HG02884 (cell line): ENCODE data around the gene PEX5L.
"Not testable (repeated sequence)": the region's sequence is repeated elsewhere in the genome, so short reads cannot be mapped to it uniquely, and the experiment has no call there.

Experiments used
- ATAC-seq: cut with Tn5 transposase; IDR thresholded peaks from one replicate; pipeline ENCODE4 v1.9.1; 2021; ENCODE audit warnings: mild to moderate bottlenecking, moderate library complexity; ENCODE audit not compliant: unreplicated experiment

PEX5L gene

DNA sequence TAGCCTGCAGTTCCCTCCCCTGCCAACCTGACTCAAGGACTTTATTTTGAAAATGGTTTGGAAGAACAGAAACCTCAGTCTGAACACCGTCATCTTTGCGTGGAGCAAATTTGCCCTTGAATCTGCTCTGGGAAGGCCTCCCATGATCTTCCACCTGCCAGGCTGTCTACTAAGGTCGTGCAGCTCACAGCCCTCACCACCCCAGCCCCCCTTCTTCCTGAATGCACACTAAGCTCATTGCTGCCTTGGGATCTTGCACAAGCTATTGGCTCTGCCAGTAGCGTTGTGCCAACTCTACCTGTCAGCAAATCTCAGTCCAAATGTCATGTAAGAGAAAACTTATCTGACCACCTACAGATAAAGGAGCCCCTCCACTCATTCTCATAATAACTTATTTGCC, 242.4 kb downstream of the PEX5L start:
- ATAC-seq: no peak

DNA sequence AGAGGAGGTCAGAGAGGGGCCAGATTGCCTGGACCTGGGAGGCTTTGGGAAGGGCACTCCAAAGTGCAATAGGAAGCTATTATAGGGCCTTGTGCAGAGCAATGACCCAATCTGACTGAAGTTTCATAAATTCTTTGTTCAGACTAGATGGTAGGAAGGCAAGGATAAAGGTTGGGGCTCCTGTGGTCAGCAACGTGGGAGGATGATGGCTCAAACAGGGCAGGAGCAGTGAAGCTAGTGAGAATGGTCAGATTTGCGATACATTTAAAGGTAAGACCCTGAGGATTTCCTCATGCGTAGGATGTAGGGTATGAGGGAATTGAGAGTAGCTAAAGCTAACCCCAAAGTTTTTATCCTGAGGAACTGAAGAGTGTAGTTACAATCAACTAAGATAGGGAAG, 244.9 kb downstream of the PEX5L start:
- no peak for ATAC-seq

- no peak for ATAC-seq
These were observed 247.7 kb downstream of the PEX5L start for GRCh38 chr3:179788996-179789395.

DNA sequence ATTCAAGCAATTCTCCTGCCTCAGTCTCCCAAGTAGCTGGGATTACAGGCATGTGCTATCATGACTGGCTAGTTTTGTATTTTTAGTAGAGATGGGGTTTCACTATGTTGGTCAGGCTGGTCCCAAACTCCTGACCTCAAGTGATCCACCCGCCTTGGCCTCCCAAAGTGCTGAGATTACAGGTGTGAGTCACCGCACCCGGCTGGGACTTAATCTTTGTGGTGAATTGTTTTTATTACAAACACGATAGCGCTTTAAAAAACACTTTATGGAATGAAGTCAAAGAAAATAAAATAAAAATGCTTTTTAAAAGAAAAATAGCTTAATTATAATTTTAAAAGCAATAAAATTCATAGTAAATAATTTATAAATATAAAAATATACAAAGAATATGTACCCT, 253.9 kb downstream of the PEX5L start:
- ATAC-seq: not testable (repeated sequence)

GRCh38 chr3:179775416-179776122, 261.2 kb downstream of the PEX5L start:
- ATAC-seq: no peak

GRCh38 chr3:179772297-179772696, 264.4 kb downstream of the PEX5L start:
- no peak for ATAC-seq

GRCh38 chr3:179771797-179772196, 264.9 kb downstream of the PEX5L start:
- ATAC-seq: no peak

DNA sequence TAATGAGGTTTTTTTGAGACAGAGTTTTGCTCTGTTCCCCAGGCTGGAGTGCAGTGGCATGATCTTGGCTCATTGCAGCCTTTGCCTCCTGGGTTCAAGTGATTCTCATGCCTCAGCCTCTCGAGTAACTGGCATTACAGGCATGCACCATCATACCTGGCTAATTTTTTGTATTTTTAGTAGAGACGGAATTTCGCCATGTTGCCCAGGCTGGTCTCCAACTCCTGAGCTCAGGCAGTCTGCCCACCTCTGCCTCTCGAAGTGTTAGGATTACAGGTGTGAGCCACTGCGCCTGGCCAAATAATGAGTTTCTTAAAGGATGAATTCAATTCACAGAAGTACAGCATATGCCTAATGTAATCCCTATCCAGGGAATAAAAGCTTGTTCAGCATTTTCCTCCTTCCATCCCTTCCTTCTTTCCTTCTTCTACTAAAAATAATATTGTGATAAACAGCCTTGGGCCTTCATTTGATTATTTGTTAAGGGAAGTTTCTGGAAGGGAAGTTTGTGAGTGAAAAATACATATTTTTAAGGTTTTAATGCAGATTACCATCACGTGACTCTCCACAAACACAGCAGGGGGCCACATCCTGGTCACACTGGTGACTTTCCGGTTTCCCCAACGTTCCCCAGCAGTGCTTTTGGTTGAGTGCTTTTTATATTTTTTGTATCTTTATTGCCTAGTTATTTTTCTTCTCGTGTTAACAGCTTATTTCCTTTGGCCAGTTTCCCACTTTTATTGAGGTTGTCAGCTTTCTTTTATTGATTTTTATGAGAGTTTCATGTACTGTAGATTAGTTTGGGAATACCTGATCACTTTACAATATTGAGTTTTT, 267.1 kb downstream of the PEX5L start:
- ATAC-seq: no peak

DNA sequence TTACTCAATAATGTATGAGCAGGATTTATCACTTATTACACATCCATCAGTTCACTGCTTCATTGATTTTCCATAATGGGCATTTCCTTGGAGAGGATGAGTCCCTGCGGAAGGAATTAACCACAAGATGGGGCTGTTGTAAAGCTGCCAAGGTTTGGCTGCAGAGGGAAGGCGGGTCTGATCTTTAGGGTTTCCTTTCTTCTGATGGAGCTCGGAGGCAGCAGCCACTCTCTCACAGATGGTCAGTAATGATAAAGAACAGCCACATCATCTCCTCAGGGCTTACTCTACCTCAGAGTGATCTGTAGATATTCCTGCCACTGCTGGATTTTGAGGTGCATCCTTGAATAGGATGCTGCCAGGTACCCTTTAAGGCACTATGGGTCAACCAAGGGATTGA, 268.7 kb downstream of the PEX5L start:
- ATAC-seq: no peak

DNA sequence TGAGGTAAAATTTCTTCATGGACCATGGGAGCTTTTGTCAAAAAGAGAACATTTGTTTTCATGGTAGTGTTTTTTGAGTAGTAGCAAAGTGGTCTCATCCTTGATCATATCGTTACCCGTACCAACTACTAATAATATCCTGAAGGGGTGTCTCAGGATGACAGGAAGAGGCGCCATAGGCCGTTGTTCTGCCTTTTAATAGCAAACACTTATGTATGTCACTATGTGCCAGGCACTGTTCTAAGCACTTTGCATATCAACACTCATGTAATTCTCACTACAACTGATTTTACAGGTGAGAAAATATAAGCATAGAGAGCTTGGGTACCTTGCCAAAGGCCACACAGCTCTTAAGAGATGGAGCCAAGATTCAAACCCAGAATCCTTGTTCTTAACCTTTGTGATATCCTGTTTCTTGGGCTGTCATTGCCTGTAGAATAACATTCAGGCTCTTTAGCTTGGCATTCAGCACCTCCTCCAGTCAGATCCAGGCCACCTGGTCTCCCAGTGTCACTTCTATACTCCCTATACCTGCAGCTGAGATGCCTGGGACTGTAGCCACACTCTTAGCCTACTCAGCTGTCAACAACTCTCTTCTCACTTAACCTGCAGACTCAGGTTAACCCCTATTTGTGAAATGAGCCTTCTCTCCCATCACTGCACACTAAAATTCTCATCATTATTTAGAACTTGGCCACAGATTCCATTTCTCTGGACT, 270.2 kb downstream of the PEX5L start:
- ATAC-seq: no peak

DNA sequence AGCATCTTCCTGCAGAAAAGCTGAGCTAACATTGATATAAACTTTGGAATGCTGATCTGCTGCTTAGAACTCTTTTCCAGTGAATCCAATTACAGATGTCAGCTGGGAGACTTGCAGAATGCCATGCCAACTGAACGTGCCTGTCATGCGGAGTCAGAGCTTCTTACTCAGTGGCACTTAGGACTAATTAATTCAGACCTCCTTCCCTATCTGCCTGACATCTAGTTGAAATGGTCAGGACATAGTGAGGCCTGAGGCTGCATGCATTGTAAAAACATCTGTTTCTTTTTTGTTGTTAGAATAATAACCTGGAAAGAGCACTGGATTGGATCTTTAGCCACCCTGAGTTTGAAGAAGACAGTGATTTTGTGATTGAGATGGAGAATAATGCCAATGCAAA, 271.3 kb downstream of the PEX5L start:
- no peak for ATAC-seq

DNA sequence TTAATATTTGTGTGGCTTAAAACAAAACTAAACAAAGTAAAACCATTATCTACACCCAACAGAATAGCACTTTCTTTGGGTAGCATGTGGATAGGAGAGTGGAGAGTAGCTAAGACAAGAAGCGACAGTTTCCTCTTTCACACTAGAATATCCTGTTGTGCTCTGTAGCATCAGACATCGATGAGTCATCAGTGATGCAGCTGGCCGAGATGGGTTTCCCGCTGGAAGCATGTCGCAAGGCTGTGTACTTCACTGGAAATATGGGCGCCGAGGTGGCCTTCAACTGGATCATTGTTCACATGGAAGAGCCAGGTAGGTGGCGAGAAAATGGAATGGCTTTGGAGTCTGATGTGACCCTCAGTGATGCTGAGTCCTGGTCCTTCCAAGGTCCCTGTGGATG, 275.8 kb downstream of the PEX5L start:
- no peak for ATAC-seq

DNA sequence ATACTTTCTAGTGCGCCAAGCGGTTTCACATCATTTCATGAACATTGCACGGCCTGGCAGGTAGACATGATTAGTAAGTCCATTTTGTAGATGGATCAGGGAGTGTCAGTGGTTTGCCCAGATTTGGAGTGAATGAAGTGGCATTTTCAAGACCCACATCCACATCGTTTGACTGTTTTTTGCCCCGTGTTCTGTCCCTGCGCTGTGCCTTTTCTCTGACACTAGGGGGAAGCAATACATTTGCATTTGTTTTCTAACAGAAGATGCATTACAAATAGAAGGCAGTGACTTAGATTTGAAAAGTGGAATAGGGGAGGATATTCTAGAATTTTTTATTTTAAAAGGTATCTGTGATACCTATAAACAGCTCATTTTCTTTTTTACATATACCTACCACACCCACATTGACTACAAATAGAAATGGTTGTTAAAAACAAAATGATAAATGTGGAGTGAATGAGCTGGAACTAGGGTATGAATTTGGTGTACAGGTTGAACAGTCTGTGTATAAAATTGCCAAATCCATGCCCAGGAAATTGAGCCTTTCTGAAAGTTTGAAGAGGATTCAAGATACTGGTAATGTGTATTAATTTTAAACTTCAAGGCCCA, 285.9 kb downstream of the PEX5L start:
- peak; percentile 65 for ATAC-seq

DNA sequence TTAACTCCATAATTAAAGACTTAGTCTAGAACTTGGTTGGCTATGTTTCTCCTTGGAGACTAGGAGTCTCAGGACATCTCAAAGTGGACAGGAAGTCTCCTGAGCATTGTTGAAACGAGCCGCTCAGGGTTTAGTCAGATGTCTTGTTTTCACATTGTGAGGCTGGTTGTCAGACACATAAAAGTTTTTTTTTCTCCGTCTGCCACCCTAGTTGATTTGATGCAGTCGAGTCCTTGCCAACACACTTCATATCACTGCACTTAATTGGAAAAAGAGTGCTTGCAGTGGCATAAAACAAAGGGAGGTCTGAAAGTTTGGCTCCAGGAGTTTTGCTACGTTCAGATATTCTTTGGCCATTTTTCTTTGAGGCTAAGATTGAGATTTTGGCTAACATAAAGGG, 291.0 kb downstream of the PEX5L start:
- ATAC-seq: no peak

DNA sequence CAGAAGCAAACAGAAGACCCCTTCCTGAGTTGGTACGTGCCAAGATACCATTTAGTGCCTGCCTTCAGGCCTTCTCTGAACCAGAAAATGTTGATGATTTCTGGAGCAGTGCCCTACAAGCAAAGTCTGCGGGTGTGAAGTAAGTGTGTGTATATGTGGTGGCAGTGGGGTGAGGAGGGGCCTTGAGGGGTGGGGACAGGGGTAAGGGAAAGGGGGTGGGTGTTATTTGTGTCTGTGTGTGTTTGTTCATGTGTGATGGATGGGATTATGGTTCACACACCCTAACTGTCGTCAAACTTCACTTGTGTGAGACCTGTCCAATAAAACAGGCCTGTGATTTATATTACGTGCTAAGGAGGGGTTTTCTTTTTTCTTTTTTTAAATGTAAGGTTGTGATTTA, 291.7 kb downstream of the PEX5L start:
- no peak for ATAC-seq
